Memory B cell (primary cell): Measurements from ENCODE around the gene LRMDA.

Experiments
- ATAC-seq: fragments of 150-1000 bp; cut with Tn5 transposase; 2 replicates; pipeline ENCODE4 v1.10.0; 2021; ENCODE audit warnings: low read depth, mild to moderate bottlenecking, moderate library complexity
- DNase-seq, 2 donors: peaks; one replicate each; pipeline ENCODE4 v3.0.0; 2022; ENCODE audit warnings: low spot score in 2 of 2
- H3K27ac Mint-ChIP-seq: one replicate; pipeline ENCODE4 v1.8.0; 2022; ENCODE audit warnings: mild to moderate bottlenecking, moderate library complexity, mixed read lengths
- H3K27me3 Mint-ChIP-seq: one replicate; pipeline ENCODE4 v1.8.0; 2022; ENCODE audit warnings: mixed read lengths
- H3K36me3 Mint-ChIP-seq: one replicate; pipeline ENCODE4 v1.8.0; 2022; ENCODE audit warnings: mild to moderate bottlenecking, mixed read lengths
- H3K4me1 Mint-ChIP-seq: one replicate; pipeline ENCODE4 v1.8.0; 2022; ENCODE audit warnings: mixed read lengths
- H3K4me3 Mint-ChIP-seq: one replicate; pipeline ENCODE4 v1.8.0; 2022; ENCODE audit warnings: mild to moderate bottlenecking, moderate library complexity, mixed read lengths
- H3K9me3 Mint-ChIP-seq: one replicate; pipeline ENCODE4 v1.8.0; 2022; ENCODE audit warnings: mixed read lengths

Gene LRMDA

GRCh38 chr10:75425291-75426079 is 5.9 kb upstream of the LRMDA start:
- no peak for DNase-seq
- peaks cover 4% of the 10 kb centered on the region for H3K9me3 Mint-ChIP-seq
- no peak overlapping the region for H3K27ac Mint-ChIP-seq
- no peak for ATAC-seq
- no peaks in the 10 kb centered on the region for H3K4me1 Mint-ChIP-seq
- peaks cover 14% of the 10 kb centered on the region for H3K27me3 Mint-ChIP-seq
- no peak overlapping the region for H3K4me3 Mint-ChIP-seq
- peaks cover 5% of the 10 kb centered on the region for H3K36me3 Mint-ChIP-seq

GRCh38 chr10:75426880-75427279 is 4.5 kb upstream of the LRMDA start:
- H3K27me3 Mint-ChIP-seq, result peaks cover 17% of the 10 kb centered on the region
- no peak for ATAC-seq

DNA sequence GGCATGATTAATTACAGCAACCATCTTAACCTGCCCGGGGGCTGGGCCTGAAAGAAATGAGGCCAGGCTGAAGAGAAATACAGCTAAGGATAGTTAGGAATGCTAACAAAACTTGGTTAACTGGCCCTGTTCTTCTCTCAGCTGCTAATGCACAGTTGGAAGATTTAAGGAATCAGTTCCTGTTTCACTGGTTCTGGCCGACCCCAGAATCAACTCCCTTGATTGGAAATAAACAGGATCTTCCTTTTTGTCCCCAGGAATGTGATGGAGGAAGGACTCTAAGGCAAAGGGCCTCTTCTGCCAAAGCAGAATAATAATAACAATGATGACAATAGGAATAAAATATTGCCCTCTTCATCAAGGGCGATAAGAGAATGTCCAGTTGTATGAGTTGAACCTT is 3.5 kb upstream of the LRMDA start:
- DNase-seq (no peak), ATAC-seq (no peak)
- Mint-ChIP-seq H3K27me3 (peaks cover 20% of the 10 kb centered on the region), H3K9me3 (peaks cover 3% of the 10 kb centered on the region), H3K4me3 (no peak overlapping the region), H3K4me1 (no peaks in the 10 kb centered on the region), H3K36me3 (peaks cover 4% of the 10 kb centered on the region), H3K27ac (no peak overlapping the region)

More at GRCh38 chr10:75426880-75427279, 4.5 kb upstream of the LRMDA start:
- peaks cover 4% of the 10 kb centered on the region for H3K9me3 Mint-ChIP-seq
- DNase-seq, result no peak
- H3K4me3 Mint-ChIP-seq, result no peak overlapping the region
- no peaks in the 10 kb centered on the region for H3K4me1 Mint-ChIP-seq
- H3K27ac Mint-ChIP-seq, result no peak overlapping the region
- peaks cover 5% of the 10 kb centered on the region for H3K36me3 Mint-ChIP-seq

DNA sequence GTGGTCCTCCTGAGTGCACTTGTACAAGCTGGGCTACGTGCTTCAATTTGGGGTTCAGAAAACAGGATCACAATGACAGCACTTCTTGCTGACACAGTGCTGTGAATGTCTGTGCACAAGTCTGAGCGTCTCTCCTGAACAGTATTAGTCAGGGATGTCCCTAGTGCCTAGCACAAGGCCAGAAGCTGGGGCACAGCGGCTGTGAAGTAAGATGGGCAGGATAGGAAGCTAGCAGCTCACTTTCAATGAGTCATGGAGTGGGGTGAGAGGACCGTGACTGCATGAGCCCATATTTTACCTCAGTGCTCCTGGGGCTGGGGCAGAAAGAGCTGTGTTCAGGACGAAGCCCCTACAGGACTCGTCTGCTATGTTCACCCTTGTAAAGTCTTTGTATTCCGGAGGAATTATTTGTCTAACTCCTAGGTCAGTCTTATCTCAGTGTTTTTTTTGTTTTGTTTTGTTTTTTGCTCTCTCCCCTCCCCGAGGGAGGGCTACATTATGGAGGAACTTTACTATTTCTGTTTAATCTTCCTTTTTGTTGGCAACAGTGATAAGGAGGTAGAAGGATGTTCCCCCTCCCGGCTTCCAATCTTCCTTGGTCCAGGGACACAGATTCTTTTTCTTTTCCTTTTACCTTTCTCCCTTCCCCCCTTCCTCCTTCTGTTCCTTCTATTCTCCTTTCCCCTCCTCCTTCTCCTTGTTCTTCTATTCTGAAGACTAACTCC is 2.8 kb upstream of the LRMDA start:
- Mint-ChIP-seq H3K4me3 (no peak overlapping the region), H3K9me3 (no peaks in the 10 kb centered on the region), H3K27me3 (peaks cover 22% of the 10 kb centered on the region), H3K4me1 (no peaks in the 10 kb centered on the region), H3K36me3 (no peaks in the 10 kb centered on the region), H3K27ac (no peak overlapping the region)
- DNase-seq (no peak), ATAC-seq (no peak)

- no peaks in the 10 kb centered on the region for H3K36me3 Mint-ChIP-seq
- no peak for DNase-seq
- peaks cover 22% of the 10 kb centered on the region for H3K27me3 Mint-ChIP-seq
- no peaks in the 10 kb centered on the region for H3K9me3 Mint-ChIP-seq
- no peak overlapping the region for H3K4me3 Mint-ChIP-seq
- ATAC-seq, result no peak
- no peaks in the 10 kb centered on the region for H3K4me1 Mint-ChIP-seq
- H3K27ac Mint-ChIP-seq, result no peak overlapping the region
These were observed 2.1 kb upstream of the LRMDA start for GRCh38 chr10:75429159-75429827.

- ATAC-seq (no peak), DNase-seq (no peak)
- H3K27me3 Mint-ChIP-seq, result peaks cover 23% of the 10 kb centered on the region
- H3K4me1 Mint-ChIP-seq, result no peaks in the 10 kb centered on the region
- no peak overlapping the region for H3K27ac Mint-ChIP-seq
- H3K9me3 Mint-ChIP-seq, result no peaks in the 10 kb centered on the region
- no peaks in the 10 kb centered on the region for H3K36me3 Mint-ChIP-seq
- H3K4me3 Mint-ChIP-seq, result no peak overlapping the region
These were observed 1.2 kb upstream of the LRMDA start for GRCh38 chr10:75430000-75430763.

DNA sequence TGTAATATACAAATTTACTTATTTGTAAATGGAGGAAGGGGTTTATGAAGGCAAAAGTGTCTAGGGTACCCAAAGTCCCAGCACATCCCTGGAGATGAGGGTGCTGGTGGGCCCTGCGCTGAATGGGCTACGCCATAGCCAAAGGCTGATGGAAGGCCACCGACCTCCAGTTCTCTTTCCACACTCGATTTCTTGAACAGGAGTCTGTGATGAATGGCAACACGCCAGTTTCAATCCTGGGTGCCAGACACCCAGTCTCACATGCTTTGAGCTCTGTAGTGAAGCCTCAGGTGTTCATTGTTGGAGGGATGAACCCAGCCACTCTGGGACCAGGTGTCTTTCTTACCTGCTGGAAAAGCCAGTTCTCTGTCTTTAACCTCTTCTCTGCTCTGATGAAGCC is 752 bp downstream of the LRMDA start:
- H3K4me3 Mint-ChIP-seq, result no peak overlapping the region
- H3K27ac Mint-ChIP-seq, result no peak overlapping the region
- H3K9me3 Mint-ChIP-seq, result no peaks in the 10 kb centered on the region
- no peaks in the 10 kb centered on the region for H3K4me1 Mint-ChIP-seq
- DNase-seq (no peak), ATAC-seq (no peak)
- H3K27me3 Mint-ChIP-seq, result peaks cover 32% of the 10 kb centered on the region
- H3K36me3 Mint-ChIP-seq, result no peaks in the 10 kb centered on the region

GRCh38 chr10:75432763-75433162 is 1.3 kb downstream of the LRMDA start:
- Mint-ChIP-seq H3K27ac (no peak overlapping the region), H3K36me3 (no peaks in the 10 kb centered on the region), H3K4me3 (no peak overlapping the region), H3K4me1 (no peaks in the 10 kb centered on the region), H3K9me3 (no peaks in the 10 kb centered on the region), H3K27me3 (peaks cover 33% of the 10 kb centered on the region)
- DNase-seq, result no peak
- ATAC-seq, result no peak

DNA sequence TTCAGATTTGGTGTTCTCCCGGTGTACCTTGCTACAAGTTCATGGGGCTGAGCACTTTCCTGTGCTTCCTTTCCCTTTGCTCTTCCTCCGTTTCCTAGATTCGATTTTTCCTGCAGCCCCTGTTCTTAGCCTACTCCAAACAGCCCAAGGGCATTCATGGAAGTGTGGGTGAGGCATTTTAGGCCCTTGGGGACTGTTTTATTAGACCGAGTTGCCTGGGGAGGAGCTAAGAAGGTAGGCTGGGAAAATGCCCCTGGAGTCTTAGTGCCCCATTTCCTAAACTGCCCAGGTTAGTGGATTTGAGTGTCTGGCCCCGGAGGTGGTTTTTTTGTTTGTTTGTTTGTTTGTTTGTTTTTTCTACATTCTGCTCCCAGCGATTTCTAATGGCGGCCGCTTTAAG is 1.8 kb downstream of the LRMDA start:
- Mint-ChIP-seq H3K27ac (no peak overlapping the region), H3K4me1 (no peaks in the 10 kb centered on the region), H3K27me3 (peaks cover 33% of the 10 kb centered on the region), H3K36me3 (no peaks in the 10 kb centered on the region), H3K4me3 (no peak overlapping the region), H3K9me3 (no peaks in the 10 kb centered on the region)
- DNase-seq (no peak), ATAC-seq (no peak)

DNA sequence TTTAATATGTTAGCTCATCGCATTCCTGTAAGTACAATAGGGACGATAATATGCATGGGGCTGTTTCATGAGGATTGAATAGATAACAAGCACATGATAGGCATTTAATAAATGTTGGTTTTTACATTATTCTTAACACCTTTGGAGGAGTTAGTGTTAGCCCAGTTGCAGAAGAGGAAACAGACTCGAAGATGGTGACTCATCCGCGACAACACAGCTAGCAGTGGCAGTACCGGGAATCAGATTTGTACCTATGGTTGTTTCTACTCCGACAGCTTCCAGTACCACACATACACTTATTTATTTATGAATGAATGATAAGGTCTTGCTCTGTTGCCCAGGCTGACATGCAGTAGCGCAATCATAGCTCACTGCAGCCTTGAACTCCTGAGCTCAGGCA is 2.9 kb downstream of the LRMDA start:
- peaks cover 28% of the 10 kb centered on the region for H3K27me3 Mint-ChIP-seq
- no peaks in the 10 kb centered on the region for H3K36me3 Mint-ChIP-seq
- H3K27ac Mint-ChIP-seq, result no peak overlapping the region
- H3K4me3 Mint-ChIP-seq, result no peak overlapping the region
- H3K9me3 Mint-ChIP-seq, result no peaks in the 10 kb centered on the region
- DNase-seq (no peak), ATAC-seq (no peak)
- no peaks in the 10 kb centered on the region for H3K4me1 Mint-ChIP-seq

- Mint-ChIP-seq H3K9me3 (no peaks in the 10 kb centered on the region), H3K27me3 (peaks cover 29% of the 10 kb centered on the region), H3K4me3 (no peak overlapping the region), H3K27ac (no peak overlapping the region), H3K36me3 (no peaks in the 10 kb centered on the region), H3K4me1 (no peaks in the 10 kb centered on the region)
- no peak for DNase-seq
- ATAC-seq, result no peak
These were observed 3.9 kb downstream of the LRMDA start for GRCh38 chr10:75435291-75435690.

DNA sequence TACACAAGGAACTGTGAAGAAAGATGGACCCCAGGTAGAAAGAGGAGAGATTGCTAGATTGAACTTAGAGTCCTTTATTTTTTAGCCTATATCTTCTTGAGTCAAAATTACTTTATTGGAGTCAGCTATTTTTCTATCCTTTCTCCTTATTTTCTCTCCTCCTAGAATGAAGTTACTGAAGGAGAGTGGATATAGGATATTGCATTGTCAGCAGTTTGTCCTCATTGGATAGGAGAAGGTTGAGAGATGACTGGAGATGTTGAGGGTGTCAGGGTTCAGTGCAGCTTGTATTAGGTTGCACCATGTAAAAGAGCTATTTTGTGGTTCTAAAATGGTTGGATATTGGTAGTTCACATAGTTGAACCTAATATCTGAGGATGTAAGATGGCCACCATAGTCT is 5.5 kb downstream of the LRMDA start:
- ATAC-seq (no peak), DNase-seq (no peak)
- peaks cover 27% of the 10 kb centered on the region for H3K27me3 Mint-ChIP-seq
- no peaks in the 10 kb centered on the region for H3K4me1 Mint-ChIP-seq
- H3K36me3 Mint-ChIP-seq, result no peaks in the 10 kb centered on the region
- H3K9me3 Mint-ChIP-seq, result no peaks in the 10 kb centered on the region
- H3K4me3 Mint-ChIP-seq, result no peak overlapping the region
- H3K27ac Mint-ChIP-seq, result no peak overlapping the region

DNA sequence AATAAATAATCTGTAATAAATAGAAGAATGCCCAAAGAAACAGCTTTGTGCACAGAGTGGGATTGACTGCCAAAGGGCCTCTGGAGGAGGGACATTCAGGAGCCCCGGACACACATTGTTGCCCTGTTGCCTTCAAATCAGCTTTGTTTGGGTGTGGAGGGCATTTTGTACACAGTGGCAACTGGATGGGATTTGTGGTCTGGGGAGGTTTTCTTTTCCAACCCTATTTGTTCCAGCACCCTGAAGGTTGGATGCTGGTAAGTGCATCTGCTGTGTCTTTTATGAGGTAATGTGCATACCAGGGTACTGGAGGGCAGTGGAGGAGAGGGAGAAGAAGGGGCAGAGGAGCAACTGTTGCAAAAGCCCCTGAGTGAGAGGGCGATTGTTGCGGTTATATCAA is 6.3 kb downstream of the LRMDA start:
- DNase-seq (no peak), ATAC-seq (no peak)
- Mint-ChIP-seq H3K36me3 (no peaks in the 10 kb centered on the region), H3K27ac (no peak overlapping the region), H3K9me3 (peaks cover 4% of the 10 kb centered on the region), H3K4me3 (no peak overlapping the region), H3K27me3 (peaks cover 24% of the 10 kb centered on the region), H3K4me1 (no peaks in the 10 kb centered on the region)

DNA sequence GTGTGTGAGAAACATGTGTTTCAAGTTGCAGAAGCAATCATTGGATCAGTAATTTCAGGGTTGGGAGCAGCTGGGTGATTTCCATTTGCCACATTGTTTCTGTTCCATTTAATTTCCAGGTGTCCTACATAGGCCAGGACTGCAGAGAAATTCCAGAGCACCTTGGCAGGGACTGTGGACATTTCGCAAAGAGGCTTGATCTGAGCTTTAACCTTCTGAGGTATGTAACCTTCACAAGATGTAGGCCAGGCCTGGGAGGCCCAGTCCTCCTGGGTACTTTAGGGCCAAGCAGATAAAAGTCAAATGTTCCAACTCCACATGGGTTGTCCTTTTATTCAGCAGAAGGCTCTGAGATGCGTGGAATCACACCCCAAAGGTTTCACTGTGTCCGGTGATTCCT is 6.9 kb downstream of the LRMDA start:
- Mint-ChIP-seq H3K27me3 (peaks cover 19% of the 10 kb centered on the region), H3K9me3 (peaks cover 6% of the 10 kb centered on the region), H3K4me3 (no peak overlapping the region), H3K4me1 (no peaks in the 10 kb centered on the region), H3K27ac (no peak overlapping the region), H3K36me3 (no peaks in the 10 kb centered on the region)
- ATAC-seq (no peak), DNase-seq (no peak)
